ENCODE measurements around the gene RIPK4. TPM values are rescaled to one million over a fixed set of nuclear protein-coding genes. Genes with fewer than 3 reads are reported as not detected.
"Not testable (repeated sequence)": the region's sequence is repeated elsewhere in the genome, so short reads cannot be mapped to it uniquely, and the experiment has no call there.

RIPK4 gene
- total RNA-seq, 1 experiment from 2014 or later: 67.4 TPM

DNA sequence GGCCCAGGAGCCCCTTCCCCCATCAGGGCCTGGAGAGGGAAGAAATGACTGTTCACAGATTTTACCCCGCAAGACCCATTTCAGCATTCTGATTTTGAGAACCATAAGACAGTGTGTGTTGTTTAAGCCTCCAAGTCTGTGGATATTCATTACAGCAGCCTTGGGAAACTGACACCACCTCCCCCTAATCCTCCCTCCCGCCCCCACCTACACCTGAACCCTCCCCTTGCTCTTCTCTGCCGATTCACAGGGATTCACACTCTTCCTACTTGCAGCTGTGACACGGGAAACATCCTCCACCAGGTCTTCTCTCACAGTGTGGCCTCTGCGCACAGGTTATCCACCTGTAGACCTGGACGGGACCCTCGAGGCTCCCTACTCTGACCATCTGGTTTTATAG lies 50.1 kb downstream of the RIPK4 start:
- ChIA-PET POLR2A (interaction anchor here (0.6 kb wide), 1 partner anchor 40 kb away, joined by 7 read pairs; no protein-coding TSS in a partner anchor), CTCF (no interaction called here)
- intact Hi-C loops (cut with micrococcal nuclease; ENCODE audit: unreplicated experiment) (no loop called here), in situ Hi-C loops (cut with HindIII; ENCODE audit: low pct_unique_long_range_greater_than_20kb, low sequenced_read_pairs) (no loop called here)
- no peaks in the 10 kb centered on the region for H3K9me3 ChIP-seq (ENCODE audit: control insufficient read depth, insufficient read depth, low read depth, low read length)
- TF ChIP-seq, protein P1, sequence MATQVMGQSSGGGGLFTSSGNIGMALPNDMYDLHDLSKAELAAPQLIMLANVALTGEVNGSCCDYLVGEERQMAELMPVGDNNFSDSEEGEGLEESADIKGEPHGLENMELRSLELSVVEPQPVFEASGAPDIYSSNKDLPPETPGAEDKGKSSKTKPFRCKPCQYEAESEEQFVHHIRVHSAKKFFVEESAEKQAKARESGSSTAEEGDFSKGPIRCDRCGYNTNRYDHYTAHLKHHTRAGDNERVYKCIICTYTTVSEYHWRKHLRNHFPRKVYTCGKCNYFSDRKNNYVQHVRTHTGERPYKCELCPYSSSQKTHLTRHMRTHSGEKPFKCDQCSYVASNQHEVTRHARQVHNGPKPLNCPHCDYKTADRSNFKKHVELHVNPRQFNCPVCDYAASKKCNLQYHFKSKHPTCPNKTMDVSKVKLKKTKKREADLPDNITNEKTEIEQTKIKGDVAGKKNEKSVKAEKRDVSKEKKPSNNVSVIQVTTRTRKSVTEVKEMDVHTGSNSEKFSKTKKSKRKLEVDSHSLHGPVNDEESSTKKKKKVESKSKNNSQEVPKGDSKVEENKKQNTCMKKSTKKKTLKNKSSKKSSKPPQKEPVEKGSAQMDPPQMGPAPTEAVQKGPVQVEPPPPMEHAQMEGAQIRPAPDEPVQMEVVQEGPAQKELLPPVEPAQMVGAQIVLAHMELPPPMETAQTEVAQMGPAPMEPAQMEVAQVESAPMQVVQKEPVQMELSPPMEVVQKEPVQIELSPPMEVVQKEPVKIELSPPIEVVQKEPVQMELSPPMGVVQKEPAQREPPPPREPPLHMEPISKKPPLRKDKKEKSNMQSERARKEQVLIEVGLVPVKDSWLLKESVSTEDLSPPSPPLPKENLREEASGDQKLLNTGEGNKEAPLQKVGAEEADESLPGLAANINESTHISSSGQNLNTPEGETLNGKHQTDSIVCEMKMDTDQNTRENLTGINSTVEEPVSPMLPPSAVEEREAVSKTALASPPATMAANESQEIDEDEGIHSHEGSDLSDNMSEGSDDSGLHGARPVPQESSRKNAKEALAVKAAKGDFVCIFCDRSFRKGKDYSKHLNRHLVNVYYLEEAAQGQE (IDR thresholded peaks at IDR 0.05; ENCODE audit: insufficient read depth in 1 of 2, low read depth in 2 of 2, low read length in 1 of 2): no peak
- TF ChIP-seq TCF7L2 (IDR thresholded peaks at IDR 0.05; ENCODE audit: low read depth, low read length): no peak
- no peak for TF ChIP-seq POLR2AphosphoS5 (IDR thresholded peaks at IDR 0.05; ENCODE audit: low read depth, low read length)
- TF ChIP-seq, protein P2, sequence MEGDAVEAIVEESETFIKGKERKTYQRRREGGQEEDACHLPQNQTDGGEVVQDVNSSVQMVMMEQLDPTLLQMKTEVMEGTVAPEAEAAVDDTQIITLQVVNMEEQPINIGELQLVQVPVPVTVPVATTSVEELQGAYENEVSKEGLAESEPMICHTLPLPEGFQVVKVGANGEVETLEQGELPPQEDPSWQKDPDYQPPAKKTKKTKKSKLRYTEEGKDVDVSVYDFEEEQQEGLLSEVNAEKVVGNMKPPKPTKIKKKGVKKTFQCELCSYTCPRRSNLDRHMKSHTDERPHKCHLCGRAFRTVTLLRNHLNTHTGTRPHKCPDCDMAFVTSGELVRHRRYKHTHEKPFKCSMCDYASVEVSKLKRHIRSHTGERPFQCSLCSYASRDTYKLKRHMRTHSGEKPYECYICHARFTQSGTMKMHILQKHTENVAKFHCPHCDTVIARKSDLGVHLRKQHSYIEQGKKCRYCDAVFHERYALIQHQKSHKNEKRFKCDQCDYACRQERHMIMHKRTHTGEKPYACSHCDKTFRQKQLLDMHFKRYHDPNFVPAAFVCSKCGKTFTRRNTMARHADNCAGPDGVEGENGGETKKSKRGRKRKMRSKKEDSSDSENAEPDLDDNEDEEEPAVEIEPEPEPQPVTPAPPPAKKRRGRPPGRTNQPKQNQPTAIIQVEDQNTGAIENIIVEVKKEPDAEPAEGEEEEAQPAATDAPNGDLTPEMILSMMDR (IDR thresholded peaks at IDR 0.05): no peak
- TF ChIP-seq SIN3A (IDR thresholded peaks at IDR 0.05; ENCODE audit: borderline replicate concordance, insufficient read depth, low read depth, low read length): no peak
- no peak overlapping the region; the same call in 1 of the 2 replicates for H3K27ac ChIP-seq (ENCODE audit: low read length)
- ATAC-seq (no peak), DNase-seq (ENCODE audit: low read depth, low spot score) (no peak)
- H3K4me1 ChIP-seq (ENCODE audit: control insufficient read depth, insufficient read depth, low read length): peaks cover 8% of the 10 kb centered on the region; the same call in 1 of the 2 replicates
- no peak overlapping the region for H3K4me3 ChIP-seq (ENCODE audit: low read depth in 2 of 2, low read length in 2 of 2)
- no TSS peak for BruUV-seq (replicated peaks)
- H3K36me3 ChIP-seq (ENCODE audit: control insufficient read depth, insufficient read depth, low read length): no peaks in the 10 kb centered on the region
- H3K27me3 ChIP-seq (ENCODE audit: control insufficient read depth, insufficient read depth, low read length): no peaks in the 10 kb centered on the region

DNA sequence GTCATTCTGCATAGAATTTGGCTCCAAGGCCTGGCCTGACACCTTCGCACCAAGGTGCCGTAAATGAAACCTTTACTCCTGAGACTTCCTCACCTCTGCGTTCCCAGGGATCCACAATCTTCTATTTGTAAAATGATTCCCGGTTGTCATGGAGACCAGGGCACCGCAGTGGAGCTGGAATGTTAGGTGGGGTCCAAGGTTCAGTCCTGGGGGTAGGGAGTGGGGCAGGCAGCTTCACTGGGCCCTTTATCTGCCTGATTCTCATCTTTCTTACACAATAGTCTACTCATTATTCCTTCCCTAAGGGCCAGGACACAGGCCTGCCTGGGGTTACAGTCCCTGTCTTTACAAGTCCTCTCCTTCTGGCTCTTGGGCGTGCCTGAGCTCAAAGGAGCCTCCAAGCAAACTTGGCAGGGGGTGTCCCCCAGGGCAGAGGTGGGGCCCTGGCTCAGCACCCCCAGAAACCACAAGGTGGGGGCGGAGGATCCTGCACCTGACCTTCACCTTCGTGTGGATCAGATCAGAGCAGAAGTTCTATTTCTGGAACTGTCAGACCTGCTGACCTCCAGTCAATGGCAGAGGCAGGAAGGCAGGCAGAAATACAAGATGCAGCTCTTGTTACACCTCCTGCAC lies 51.1 kb downstream of the RIPK4 start:
- ChIA-PET CTCF (no interaction called here), POLR2A (no interaction called here)
- in situ Hi-C loops (cut with HindIII; ENCODE audit: low pct_unique_long_range_greater_than_20kb, low sequenced_read_pairs): no loop called here
- Histone ChIP-seq H3K36me3 (ENCODE audit: control insufficient read depth, insufficient read depth, low read length) (no peaks in the 10 kb centered on the region), H3K4me1 (ENCODE audit: control insufficient read depth, insufficient read depth, low read length) (peaks cover 4% of the 10 kb centered on the region; the same call in 1 of the 2 replicates), H3K27ac (ENCODE audit: low read length) (no peak overlapping the region), H3K9me3 (ENCODE audit: control insufficient read depth, insufficient read depth, low read depth, low read length) (no peaks in the 10 kb centered on the region), H3K4me3 (ENCODE audit: low read depth in 2 of 2, low read length in 2 of 2) (no peak overlapping the region), H3K27me3 (ENCODE audit: control insufficient read depth, insufficient read depth, low read length) (no peaks in the 10 kb centered on the region)
- no peak; the same call in 1 of the 2 replicates for ATAC-seq
- TF ChIP-seq, protein P1 (IDR thresholded peaks at IDR 0.05; ENCODE audit: insufficient read depth in 1 of 2, low read depth in 2 of 2, low read length in 1 of 2): no peak
- TF ChIP-seq TCF7L2 (IDR thresholded peaks at IDR 0.05; ENCODE audit: low read depth, low read length) (no peak), POLR2AphosphoS5 (IDR thresholded peaks at IDR 0.05; ENCODE audit: low read depth, low read length) (no peak), SIN3A (IDR thresholded peaks at IDR 0.05; ENCODE audit: borderline replicate concordance, insufficient read depth, low read depth, low read length) (no peak)
- TF ChIP-seq, protein P2 (IDR thresholded peaks at IDR 0.05): no peak
- intact Hi-C loops (cut with micrococcal nuclease; ENCODE audit: unreplicated experiment): no loop called here
- DNase-seq (ENCODE audit: low read depth, low spot score): no peak
- BruUV-seq (replicated peaks): no TSS peak

DNA sequence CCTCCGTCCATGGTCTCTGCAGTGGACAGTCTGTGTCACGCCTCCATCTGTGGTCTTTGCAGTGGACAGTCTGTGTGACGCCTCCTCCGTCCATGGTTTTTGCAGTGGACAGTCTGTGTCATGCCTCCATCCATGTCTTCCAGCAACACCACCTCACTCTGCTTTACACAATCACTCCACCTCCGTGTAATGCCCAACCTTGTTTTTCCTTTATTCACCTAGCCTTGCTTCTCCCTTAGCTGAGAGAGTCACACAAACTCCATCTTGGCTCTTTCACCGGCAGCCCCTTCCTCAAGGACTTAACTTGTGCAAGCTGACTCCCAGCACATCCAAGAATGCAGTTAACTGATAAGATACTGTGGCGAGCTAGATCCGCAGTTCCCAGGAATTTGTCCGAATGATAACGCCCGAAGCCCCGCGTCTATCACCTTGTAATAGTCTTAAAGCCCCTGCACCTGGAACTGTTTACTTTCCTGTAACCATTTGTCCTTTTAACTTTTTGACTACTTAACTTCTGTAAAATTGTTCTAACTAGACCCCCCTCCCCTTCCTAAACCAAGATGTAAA lies 52.5 kb downstream of the RIPK4 start:
- BruUV-seq (replicated peaks); H3K27me3 ChIP-seq (ENCODE audit: control insufficient read depth, insufficient read depth, low read length); H3K4me1 ChIP-seq (ENCODE audit: control insufficient read depth, insufficient read depth, low read length); POLR2A ChIA-PET; H3K4me3 ChIP-seq (ENCODE audit: low read depth in 2 of 2, low read length in 2 of 2); DNase-seq (ENCODE audit: low read depth, low spot score); H3K9me3 ChIP-seq (ENCODE audit: control insufficient read depth, insufficient read depth, low read depth, low read length); CTCF ChIA-PET; intact Hi-C loops (cut with micrococcal nuclease; ENCODE audit: unreplicated experiment); H3K36me3 ChIP-seq (ENCODE audit: control insufficient read depth, insufficient read depth, low read length); H3K27ac ChIP-seq (ENCODE audit: low read length); in situ Hi-C loops (cut with HindIII; ENCODE audit: low pct_unique_long_range_greater_than_20kb, low sequenced_read_pairs): not testable (repeated sequence)
- ATAC-seq: 0 out of 2 replicates have a peak, but pooled peaks have one; percentile 36

All from Panc1 (cell line).